GM18508 (cell line): Measurements from ENCODE around the gene RPEL1.

ENCODE experiments used
- ATAC-seq: cut with Tn5 transposase; IDR thresholded peaks from one replicate; pipeline ENCODE4 v1.9.1; 2021; ENCODE audit warnings: moderate number of reproducible peaks; ENCODE audit not compliant: insufficient read depth, unreplicated experiment

Gene RPEL1

GRCh38 chr10:103277713-103278536 is 32.2 kb downstream of the RPEL1 start:
- no peak for ATAC-seq

GRCh38 chr10:103278537-103278823 is 32.8 kb downstream of the RPEL1 start:
- no peak for ATAC-seq

DNA sequence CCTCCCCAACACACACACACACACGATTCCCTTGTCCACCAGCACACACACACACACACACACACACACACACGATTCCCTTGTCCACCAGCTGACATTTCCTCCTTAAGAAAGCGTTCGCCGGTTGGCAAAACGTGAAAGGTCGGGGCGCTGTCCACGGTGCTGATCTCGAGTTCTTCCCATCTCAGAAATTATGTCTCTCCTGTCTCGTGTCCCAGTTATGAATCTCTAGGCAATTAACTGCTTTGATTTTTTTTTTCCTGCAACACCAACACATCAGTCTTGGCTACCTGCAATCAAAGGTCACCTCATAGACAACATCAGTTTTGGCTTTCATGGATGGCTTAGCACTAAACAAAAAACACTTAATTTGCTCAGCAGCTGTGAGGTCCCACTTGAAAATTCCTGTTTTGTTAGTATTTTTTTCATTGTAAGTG is 33.2 kb downstream of the RPEL1 start:
- ATAC-seq = no peak

DNA sequence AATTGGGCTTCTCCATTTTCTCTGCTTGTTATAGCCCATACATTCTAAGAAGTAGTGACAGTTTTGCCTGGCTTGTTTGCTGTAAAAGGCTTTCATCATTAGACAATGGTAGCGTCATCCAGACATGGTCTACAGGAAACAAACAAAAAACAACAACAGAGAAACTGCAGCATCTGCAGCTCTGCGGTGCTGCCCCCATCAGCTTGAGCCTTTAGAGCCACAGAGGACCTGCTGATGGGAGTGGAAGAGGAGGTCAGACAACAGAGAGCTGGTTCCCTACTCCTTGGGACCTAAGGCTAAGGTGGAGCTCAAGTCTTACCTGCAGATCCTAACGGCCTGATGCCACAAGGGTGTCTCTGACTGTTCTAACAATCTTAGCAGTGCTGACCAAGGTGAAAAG is 34.3 kb downstream of the RPEL1 start:
- no peak for ATAC-seq

DNA sequence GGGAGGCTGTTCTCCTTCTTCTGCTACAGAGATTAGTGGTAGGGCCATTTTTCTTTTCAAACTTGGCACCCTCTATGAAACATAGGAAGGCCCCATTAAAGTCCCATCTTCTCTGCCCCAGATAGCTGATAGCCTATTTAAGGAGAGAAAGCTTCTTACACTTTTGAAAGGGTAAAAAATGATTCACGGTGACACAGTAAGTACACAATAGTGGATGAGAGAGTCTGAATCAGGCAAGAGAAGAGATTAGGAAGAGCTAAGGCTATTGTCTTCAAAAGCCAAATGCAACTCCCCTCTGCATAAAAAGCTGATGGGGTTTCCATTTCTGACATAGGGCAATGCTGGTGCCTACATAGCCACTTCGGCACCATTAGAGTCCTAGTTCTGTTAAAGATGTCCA is 34.8 kb downstream of the RPEL1 start:
- ATAC-seq = no peak

GRCh38 chr10:103281753-103282152 is 36.1 kb downstream of the RPEL1 start:
- no peak for ATAC-seq

DNA sequence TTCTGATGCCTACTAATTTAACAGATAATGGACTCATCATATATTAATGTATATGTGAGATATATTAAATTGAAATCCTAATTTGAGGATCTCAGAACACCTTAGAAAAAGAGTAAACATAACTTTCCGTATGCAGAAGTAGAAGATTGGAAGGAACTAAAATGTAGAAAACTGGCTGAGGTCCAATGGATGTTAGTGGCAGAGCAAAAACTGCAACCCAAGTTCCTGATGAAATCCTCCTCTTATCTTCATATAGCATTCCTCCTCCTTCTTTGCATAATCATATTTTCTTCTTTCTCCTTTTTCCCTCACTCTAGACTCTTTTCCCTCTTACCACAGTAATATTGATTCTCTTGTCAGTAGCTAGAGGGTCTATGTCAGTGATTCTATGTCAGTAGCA is 37.3 kb downstream of the RPEL1 start:
- ATAC-seq = no peak

GRCh38 chr10:103284170-103284569 is 38.5 kb downstream of the RPEL1 start:
- no peak for ATAC-seq

GRCh38 chr10:103287992-103288391 is 42.3 kb downstream of the RPEL1 start:
- ATAC-seq = no peak

- ATAC-seq = no peak
Measured at GRCh38 chr10:103291588-103291987, 45.9 kb downstream of the RPEL1 start.

DNA sequence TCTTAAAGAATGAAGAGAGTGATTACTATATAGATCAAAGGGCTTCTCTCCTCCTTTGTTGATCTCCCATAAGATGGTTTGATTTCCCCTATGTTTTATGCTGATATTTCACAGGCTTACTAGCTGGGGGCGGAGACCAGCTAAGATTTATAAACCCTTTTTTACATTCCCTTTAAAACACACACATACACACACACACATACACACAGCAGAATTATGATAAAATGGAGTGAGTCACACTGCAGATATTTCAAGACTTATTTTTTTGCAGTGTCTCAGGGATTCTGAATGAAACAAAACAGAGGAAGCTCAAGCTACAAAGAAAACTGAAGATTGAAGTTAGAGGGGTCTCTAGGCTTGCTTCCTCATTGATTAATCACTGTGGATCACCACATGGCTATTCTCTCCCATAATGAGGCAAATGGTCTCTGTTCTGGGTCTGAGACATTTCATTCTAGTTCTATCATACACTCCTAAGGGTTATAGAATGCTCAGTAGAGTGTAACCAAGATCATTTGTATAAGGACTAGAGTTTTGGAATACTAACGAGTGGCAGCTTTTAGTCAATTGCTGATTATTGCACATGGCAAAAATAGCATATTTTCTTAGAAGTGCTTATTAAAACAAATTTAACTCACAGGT is 49.8 kb downstream of the RPEL1 start:
- no peak for ATAC-seq
